Parathyroid adenoma (tissue), 2 donors: ENCODE data around the gene PHRF1.

Source experiments
- H2AFZ ChIP-seq: fragments of 300-600 bp; sonication (generic); one replicate; pipeline ENCODE4 v1.7.0; 2017; ENCODE audit warnings: antibody characterized with exemption, mild to moderate bottlenecking
- H3K27ac ChIP-seq: fragments of 300-600 bp; sonication (generic); one replicate; pipeline ENCODE4 v1.7.0; 2017
- H3K27me3 ChIP-seq: fragments of 300-600 bp; sonication (generic); one replicate; pipeline ENCODE4 v1.7.0; 2017; ENCODE audit warnings: low read length; ENCODE audit not compliant: control insufficient read depth, insufficient read depth
- H3K36me3 ChIP-seq: fragments of 300-600 bp; sonication (generic); one replicate; pipeline ENCODE4 v1.7.0; 2017; ENCODE audit warnings: low read length; ENCODE audit not compliant: control insufficient read depth, insufficient read depth
- H3K4me1 ChIP-seq: fragments of 300-600 bp; sonication (generic); one replicate; pipeline ENCODE4 v1.7.0; 2017; ENCODE audit warnings: control low read depth
- H3K4me2 ChIP-seq: fragments of 300-600 bp; sonication (generic); one replicate; pipeline ENCODE4 v1.7.0; 2017; ENCODE audit warnings: low read length
- H3K4me3 ChIP-seq: fragments of 300-600 bp; sonication (generic); one replicate; pipeline ENCODE4 v1.7.0; 2017; ENCODE audit warnings: low read depth, low read length
- H3K79me2 ChIP-seq: fragments of 300-600 bp; sonication (generic); one replicate; pipeline ENCODE4 v1.7.0; 2017; ENCODE audit warnings: control low read depth
- H3K9ac ChIP-seq: fragments of 300-600 bp; sonication (generic); one replicate; pipeline ENCODE4 v1.7.0; 2017; ENCODE audit warnings: mild to moderate bottlenecking
- H3K9me3 ChIP-seq: fragments of 300-600 bp; sonication (generic); one replicate; pipeline ENCODE4 v1.7.0; 2017; ENCODE audit warnings: low read length; ENCODE audit not compliant: control insufficient read depth
- CTCF ChIP-seq: fragments of 300-600 bp; sonication (generic); IDR thresholded peaks from one replicate; pipeline ENCODE4 v1.7.0; 2017; ENCODE audit warnings: antibody characterized with exemption, mild to moderate bottlenecking
- donor health status: primary hyperparathyroidism.

The PHRF1 gene

GRCh38 chr11:597166-597725, 21.0 kb downstream of the PHRF1 start:
- Histone ChIP-seq H3K4me1 (no peaks in the 10 kb centered on the region), H3K4me2 (no peak overlapping the region), H3K27ac (no peak overlapping the region), H3K9ac (no peak overlapping the region), H2AFZ (no peak overlapping the region), H3K9me3 (no peaks in the 10 kb centered on the region), H3K27me3 (no peaks in the 10 kb centered on the region), H3K79me2 (peaks cover 2% of the 10 kb centered on the region), H3K36me3 (no peaks in the 10 kb centered on the region), H3K4me3 (no peak overlapping the region)
- TF ChIP-seq CTCF, result no peak

GRCh38 chr11:598005-598680, 21.9 kb downstream of the PHRF1 start:
- no peaks in the 10 kb centered on the region for H3K4me1 ChIP-seq
- H3K36me3 ChIP-seq, result no peaks in the 10 kb centered on the region
- H3K4me3 ChIP-seq, result no peak overlapping the region
- no peak overlapping the region for H2AFZ ChIP-seq
- no peak for TF ChIP-seq CTCF
- no peak overlapping the region for H3K9ac ChIP-seq
- H3K79me2 ChIP-seq, result peaks cover 2% of the 10 kb centered on the region
- no peak overlapping the region for H3K4me2 ChIP-seq
- H3K9me3 ChIP-seq, result no peaks in the 10 kb centered on the region
- H3K27ac ChIP-seq, result no peak overlapping the region
- no peaks in the 10 kb centered on the region for H3K27me3 ChIP-seq

GRCh38 chr11:601573-602245, 25.4 kb downstream of the PHRF1 start:
- no peak overlapping the region for H3K27ac ChIP-seq
- no peaks in the 10 kb centered on the region for H3K9me3 ChIP-seq
- H3K79me2 ChIP-seq, result no peaks in the 10 kb centered on the region
- no peak for TF ChIP-seq CTCF
- H3K4me2 ChIP-seq, result no peak overlapping the region
- H3K27me3 ChIP-seq, result no peaks in the 10 kb centered on the region
- H3K4me3 ChIP-seq, result no peak overlapping the region
- no peaks in the 10 kb centered on the region for H3K36me3 ChIP-seq
- no peak overlapping the region for H3K9ac ChIP-seq
- H3K4me1 ChIP-seq, result no peaks in the 10 kb centered on the region
- H2AFZ ChIP-seq, result no peak overlapping the region

- no peak overlapping the region for H2AFZ ChIP-seq
- H3K4me2 ChIP-seq, result no peak overlapping the region
- TF ChIP-seq CTCF, result no peak
- H3K27me3 ChIP-seq, result no peaks in the 10 kb centered on the region
- no peak overlapping the region for H3K27ac ChIP-seq
- no peak overlapping the region for H3K9ac ChIP-seq
- H3K4me1 ChIP-seq, result no peaks in the 10 kb centered on the region
- H3K79me2 ChIP-seq, result no peaks in the 10 kb centered on the region
- no peaks in the 10 kb centered on the region for H3K9me3 ChIP-seq
- H3K4me3 ChIP-seq, result no peak overlapping the region
- H3K36me3 ChIP-seq, result no peaks in the 10 kb centered on the region
These were observed 26.9 kb downstream of the PHRF1 start for GRCh38 chr11:603154-603553.
